Astrocyte (in vitro differentiated cells and primary cell): ENCODE measurements around the gene UBE2QL1.

Source experiments
- EZH2 ChIP-seq: IDR thresholded peaks from 2 replicates; pipeline ENCODE4 v1.6.1; 2012; ENCODE audit warnings: mild to moderate bottlenecking, low read length, inconsistent platforms; ENCODE audit not compliant: insufficient read depth
- TF ChIP-seq, protein P1 (sequence below): IDR thresholded peaks from 2 replicates; pipeline ENCODE4 v1.5.1; 2011; ENCODE audit warnings: low read depth, mild to moderate bottlenecking, inconsistent platforms, low read length, moderate library complexity; ENCODE audit not compliant: insufficient read depth

DNA sequence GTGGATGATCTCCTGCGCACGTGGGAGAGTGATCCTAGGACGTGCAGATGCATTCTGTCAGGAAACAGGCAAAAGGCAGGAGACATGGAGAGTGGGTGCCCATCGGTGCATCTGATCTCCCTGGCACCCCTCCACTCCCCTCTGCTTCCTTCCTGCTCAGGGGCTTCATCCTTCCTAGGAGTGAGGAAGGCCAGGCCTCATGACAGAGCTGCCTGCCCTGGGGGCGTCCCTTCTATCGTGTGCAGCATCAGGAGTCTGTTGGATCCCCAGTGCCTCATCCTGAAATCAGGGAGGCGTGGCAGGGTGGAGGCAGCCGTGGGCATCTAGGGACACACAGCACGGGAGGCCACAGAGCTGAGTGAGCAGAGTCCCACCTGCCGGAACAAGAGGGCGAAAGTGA is 30.1 kb downstream of the UBE2QL1 start:
- no peak for TF ChIP-seq EZH2
- TF ChIP-seq, protein P1, sequence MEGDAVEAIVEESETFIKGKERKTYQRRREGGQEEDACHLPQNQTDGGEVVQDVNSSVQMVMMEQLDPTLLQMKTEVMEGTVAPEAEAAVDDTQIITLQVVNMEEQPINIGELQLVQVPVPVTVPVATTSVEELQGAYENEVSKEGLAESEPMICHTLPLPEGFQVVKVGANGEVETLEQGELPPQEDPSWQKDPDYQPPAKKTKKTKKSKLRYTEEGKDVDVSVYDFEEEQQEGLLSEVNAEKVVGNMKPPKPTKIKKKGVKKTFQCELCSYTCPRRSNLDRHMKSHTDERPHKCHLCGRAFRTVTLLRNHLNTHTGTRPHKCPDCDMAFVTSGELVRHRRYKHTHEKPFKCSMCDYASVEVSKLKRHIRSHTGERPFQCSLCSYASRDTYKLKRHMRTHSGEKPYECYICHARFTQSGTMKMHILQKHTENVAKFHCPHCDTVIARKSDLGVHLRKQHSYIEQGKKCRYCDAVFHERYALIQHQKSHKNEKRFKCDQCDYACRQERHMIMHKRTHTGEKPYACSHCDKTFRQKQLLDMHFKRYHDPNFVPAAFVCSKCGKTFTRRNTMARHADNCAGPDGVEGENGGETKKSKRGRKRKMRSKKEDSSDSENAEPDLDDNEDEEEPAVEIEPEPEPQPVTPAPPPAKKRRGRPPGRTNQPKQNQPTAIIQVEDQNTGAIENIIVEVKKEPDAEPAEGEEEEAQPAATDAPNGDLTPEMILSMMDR = no peak
